GM21529 (cell line): ENCODE results near the gene FAM171A1.
"Not testable (repeated sequence)": the region's sequence is repeated elsewhere in the genome, so short reads cannot be mapped to it uniquely, and the experiment has no call there.

Source experiments
- ATAC-seq: cut with Tn5 transposase; IDR thresholded peaks from one replicate; pipeline ENCODE4 v1.9.1; 2021; ENCODE audit not compliant: unreplicated experiment

FAM171A1 gene

DNA sequence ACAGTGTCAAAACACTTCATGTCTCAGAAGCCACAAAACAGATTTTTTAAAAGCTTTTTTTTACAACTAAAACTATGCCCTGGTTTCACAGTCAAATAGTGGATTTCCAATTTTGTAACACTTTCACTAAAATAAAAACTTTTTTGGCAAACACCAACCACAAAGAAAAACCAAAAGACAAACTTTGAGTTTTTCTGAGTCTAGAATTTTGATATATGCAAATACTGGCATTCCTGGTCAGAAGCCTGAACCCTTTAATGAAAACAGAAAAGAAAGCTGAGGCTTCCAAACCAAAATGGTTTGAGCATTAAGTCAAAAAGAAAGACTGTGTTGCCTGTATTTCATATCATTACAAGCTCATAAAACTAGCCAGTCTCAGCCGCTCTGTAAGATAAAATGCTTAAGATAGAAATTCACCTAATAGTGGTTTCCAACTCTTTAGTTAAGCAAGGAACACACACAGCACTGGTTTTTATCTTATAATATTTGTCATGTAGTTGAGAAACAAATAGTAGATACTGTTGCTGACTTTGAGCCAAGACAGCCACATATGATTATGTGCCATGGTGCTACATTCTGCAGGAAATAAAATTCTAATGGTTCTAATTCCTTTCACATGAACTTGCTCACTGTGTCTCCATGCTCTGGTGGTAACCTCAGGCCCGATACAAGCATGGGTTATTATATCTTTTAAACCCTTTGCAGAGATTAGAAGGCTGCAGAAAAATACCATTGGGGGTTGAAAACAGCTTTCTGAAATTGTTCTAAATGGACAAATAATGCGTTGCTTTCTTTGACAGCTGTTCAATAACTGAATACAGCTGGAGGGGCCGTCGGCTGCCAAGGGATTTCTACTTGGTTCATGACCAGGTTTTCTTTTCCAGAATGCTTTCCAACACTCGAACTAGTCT lies 49.4 kb downstream of the FAM171A1 start:
- no peak for ATAC-seq

DNA sequence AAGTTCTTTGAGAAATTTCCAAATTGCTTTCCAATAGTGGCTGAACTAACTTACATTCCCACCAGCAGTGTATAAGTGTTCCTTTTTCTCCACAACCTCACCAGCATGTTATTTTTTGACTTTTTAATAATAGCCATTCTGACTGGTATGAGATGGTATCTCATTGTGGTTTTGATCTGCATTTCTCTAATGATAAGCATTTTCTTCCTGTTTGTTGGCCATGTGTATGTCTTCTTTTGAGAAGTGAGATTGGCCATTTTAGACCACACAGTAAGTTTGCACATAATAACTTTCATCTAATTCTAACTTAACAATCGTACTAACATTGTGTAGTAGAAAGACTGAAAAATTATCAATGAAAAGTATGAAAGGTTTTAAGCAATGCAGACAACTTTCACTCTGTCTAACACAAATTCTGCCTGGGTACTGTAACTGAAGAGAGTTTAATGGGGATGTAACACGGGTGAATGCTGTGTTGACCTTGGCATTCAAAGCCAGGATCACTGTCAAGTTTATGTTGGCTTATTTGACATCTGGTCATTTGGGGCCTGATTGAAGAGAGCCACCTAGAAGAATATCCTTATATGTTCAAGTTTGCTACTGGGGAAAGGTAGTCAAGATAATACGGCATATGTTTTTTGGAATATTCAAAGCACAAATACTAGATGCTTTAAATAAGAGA lies 50.4 kb downstream of the FAM171A1 start:
- ATAC-seq = no peak

DNA sequence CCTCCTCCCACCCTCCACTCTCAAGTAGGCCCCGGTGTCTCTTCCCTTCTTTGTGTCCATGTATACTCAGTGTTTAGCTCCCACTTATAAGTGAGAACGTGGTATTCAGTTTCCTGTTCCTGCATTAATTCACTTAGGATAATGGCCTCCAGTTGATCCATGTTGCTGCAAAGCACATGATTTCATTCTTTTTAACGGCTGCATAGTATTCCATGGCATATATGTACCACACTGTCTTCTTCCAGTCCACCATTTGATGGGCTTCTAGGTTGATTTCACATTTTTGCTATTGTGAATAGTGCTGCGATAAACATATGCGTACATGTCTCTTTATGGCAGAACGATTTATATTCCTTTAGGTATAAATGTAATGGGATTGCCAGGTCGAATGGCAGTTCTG lies 51.0 kb downstream of the FAM171A1 start:
- no peak for ATAC-seq

DNA sequence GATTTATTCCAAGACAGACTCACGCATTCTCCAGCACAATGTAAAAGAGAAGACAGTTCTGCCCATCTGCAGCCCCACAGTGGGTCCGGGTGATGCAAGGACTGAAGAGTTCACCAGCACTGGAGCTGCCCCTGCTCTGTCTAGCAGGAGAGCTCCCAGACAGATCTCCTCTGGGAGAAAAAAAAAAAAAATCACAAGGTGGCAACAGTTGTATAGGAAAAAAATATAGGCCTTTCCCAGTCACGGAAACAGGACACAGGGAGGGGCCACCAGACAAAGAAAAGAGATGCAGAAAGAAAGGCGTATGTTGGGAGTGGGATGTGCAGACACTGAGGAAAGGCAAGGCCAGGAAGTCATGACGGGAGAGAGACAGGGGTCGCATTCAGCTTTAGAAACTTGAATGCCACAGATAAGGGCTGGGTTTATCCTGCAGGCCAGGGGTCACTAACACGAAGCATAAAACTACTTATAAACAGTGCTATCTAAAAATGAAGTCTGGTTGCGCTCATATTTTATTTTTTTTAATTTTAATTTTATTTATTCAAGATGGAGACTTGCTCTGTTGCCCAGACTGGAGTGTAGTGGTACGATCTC lies 54.1 kb downstream of the FAM171A1 start:
- ATAC-seq = no peak

DNA sequence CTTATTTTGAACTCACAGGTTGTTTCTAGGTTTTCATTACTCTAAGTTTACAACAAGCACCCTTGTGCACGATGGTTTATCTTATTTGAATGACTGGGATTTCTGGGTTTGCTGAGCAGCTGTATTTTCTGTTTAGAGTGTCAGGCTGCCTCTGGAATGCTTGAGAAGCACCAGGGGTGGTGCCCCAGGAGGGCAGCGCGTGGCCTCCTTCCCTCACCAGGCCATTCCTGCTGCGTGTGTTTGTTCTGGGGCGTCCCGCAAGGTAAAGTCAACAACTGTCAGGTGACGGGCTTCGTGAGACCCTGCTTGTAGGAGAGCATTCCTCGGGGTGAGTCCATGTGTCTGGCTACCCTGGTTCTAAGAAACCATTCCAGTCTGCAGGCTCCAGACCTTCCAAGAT lies 54.9 kb downstream of the FAM171A1 start:
- no peak for ATAC-seq

DNA sequence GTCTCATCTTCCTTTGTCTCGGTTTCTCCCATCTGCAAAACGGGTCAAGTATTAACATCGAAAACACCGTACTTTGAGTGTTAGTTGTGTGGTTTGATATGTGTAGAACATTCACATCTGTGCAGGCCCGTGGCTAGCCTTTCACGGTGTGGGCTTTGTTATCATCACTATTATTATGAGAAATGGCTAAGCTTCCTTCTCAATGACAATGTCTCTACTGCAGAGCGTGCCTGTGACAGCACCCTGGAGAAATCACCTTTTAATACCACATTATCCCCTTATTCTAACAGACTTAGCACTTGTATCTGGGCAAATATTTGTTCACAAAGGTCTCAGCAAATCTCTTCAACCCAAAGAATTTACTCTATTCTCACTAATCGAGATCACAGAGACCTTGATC lies 55.8 kb downstream of the FAM171A1 start:
- no peak for ATAC-seq

DNA sequence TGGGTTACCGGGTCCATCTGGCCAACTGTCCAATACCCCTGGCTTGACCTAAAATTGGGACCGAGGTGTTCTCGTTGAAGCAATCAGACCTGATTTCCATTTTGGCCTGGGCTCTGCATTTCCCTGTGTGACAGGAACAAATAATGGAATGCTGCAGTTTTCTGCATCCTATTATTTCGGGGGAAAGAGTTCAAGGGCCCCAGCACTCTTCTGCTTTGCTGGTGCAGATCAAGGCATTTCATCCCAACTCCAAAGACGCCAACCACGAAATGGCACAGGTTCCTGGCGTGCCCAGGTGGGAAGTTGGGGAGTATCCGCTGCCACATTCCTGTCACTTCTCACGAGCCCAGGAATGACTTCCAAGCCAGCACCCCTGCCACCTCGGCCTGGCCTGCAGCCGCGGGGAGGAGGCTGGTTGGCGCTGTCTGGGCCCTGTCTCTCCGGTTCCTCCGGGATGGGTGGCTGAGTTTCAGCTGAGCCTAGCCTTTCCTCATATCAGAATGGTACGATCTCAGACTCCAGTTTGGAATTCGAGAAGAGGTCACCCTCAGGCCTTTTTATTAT lies 56.5 kb downstream of the FAM171A1 start:
- no peak for ATAC-seq

DNA sequence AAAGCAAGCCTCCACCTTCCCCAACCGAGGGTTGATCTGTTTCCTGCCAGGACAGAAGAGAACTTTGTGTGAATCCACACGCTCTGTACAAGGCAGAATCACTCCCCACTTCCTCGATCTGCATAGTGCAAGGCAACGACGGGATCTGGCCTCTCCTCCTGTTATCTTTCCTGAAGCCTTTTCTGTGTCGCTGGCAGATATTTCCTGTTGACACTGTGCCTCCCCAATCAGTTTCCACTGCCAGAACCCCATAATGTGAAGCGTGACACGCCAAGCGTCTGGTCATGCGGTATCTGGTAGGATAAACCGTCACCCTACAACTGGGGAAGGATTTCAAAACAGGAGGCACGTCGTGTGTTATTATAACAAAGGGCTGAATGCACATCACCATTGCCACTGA lies 57.2 kb downstream of the FAM171A1 start:
- no peak for ATAC-seq

DNA sequence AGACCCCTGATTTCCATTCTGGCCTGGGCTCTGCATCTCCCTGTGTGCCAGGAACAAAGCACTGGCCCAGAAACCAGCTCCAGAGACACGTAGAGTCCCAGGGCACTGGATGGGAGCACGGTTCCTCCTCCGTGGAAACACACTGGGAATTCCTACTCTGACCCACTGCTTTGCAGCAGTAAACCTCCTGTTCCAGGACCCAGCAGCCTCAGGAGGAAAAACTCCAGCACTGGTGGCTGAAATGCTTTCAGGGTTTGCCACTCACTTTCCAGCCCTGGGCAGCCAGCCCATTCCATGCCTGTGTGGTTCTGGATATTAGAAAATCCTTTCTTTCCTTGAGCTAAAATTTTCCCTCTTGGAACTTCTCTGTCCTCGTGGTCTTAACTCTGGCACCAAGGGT lies 58.0 kb downstream of the FAM171A1 start:
- no peak for ATAC-seq

DNA sequence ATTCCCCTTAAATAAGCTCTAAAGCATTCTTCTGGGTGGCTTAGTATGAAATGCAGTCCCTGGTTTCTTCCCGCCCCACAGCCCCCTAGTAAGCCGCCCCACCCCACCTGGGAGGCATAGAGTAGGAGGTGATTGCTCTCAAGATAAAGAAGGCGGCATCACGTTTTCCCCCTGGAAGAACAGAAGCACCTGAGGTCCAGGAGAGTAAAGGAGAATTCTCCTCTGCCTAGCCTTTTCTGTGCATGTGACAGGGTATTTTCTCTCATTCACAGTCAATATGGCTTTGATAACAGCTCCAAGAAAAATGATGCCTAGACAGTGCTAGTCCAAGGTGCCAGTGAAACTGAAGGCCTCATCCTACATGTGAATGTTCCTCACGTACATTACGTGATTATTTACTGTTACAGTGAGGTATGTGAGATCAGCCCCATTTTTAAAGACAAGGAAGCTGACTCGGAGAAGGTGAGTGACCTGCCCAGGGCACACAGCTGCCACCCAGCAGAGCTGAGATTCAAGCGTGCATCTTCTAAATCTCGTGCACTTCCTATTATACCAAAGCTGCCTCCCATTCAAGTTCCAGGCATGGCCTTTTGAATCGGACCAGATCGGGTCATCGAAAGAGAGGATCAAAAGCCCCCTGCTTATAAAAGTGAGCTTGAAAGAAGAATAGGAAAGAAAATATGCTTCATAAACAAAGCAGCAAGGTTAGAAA lies 59.4 kb downstream of the FAM171A1 start:
- ATAC-seq = no peak

DNA sequence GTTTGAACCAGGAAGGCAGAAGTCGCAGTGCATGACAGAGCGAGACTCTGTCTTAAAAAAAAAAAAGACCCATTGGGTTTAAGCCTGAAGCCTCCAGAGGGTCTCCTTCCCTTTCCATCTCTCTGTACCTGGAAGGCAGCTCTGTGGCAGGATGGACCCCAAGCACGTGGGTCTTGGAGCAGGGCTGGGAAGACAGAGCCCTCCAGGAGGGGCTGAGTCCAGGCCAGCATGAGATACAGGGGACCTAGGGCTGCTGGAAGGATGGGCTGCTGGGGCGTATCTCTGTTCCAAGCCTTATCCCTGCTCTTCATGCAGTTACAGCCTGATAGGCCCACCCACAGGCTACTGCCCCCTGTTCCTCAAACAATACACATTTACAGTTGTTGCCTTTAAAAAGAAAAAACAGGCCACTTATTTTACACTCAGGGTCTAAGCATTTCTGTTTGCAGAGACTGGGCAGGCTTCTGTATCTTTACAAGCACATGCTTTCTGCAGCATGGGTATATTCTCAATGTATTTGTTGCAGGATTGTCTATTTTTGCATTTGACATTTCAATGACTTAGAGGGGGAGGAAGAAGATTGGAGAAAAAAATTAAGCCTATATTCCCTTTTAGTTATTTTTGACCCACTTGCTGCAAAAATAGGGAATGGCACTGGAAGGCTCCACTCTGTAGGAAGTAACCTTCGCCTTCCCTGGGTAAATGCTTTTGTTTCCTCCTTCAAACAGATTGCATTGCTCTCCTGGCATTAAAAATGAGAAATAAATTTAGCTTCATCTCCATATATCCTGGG lies 60.1 kb downstream of the FAM171A1 start:
- no peak for ATAC-seq

DNA sequence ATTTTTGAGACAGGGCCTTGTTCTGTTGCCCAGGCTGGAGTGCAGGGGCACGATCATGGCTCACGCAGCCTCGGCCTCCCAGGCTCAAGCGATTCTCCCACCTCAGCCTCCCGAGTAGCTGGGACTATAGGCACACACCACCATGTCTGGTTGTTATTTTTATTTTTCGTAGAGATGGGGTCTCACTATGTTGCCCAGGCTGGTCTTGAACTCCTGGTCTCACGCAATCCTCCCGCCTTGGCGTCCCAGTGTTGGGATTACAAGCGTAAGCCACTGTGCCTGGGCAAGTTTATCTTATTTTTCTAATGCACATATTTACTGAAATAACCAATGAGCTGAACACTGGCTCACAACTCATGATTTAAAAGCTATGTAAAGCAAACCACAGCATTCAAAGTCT lies 61.9 kb downstream of the FAM171A1 start:
- ATAC-seq = no peak

DNA sequence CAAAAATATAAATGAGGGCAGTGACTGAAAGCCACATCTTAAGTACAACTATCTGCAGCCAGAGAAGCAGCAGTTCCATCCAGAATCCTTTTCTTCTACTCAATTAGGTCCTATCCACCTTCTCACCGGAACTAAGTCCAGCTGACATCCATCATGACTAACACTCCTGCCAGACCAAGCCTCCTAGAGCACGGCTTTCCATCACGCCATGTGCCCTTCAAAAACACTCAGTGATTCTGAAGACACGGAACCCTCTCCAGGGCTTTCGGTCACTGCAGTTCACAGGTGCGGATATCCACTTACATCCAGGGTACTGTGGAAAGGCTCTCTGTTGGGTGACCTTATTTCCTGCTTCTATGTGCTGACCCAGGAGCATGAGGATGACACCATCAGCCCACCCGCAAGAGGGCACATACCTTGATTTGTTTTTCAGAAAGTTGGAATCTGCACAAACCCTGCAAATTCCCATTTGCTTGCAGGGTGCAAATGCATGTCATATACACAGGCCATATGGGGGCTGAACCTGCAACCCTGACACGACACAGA lies 64.3 kb downstream of the FAM171A1 start:
- ATAC-seq = no peak

DNA sequence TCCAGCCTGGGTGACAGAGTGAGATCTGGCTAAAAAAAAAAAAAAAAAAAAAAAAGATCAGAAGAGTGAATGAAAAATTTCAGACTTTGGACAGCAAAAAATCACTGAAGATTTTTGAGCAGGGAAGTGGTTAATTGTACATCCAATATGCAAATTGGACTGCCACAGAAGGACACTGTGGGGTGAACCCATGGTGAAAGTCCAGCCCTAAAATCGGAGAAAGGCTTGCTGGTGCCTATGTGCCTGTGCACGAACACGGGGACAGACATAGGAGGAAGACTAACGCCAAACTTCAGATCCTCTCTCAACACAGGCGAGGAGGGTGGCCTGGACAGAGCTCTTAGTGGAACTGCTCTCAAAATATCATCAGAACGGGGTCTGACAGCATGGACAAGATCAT lies 65.5 kb downstream of the FAM171A1 start:
- no peak for ATAC-seq

DNA sequence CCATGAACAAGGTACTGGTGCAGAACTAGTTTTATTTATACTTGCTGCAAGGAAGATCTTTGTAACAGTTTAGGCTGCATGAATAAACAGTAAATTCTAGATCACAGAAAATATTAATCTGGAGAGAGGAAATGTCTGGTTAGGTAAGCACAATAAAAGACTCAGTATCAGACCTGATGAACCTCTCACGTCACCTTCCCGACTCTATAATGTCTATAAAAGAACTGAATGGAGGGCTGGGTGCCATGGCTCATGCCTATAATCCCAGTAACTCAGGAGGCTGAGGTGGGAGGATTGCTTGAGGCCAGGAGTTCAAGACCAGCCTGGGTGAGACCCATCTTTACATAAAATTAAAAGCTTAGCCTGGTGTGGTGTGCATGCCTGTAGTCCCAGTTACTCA lies 65.9 kb downstream of the FAM171A1 start:
- no peak for ATAC-seq

DNA sequence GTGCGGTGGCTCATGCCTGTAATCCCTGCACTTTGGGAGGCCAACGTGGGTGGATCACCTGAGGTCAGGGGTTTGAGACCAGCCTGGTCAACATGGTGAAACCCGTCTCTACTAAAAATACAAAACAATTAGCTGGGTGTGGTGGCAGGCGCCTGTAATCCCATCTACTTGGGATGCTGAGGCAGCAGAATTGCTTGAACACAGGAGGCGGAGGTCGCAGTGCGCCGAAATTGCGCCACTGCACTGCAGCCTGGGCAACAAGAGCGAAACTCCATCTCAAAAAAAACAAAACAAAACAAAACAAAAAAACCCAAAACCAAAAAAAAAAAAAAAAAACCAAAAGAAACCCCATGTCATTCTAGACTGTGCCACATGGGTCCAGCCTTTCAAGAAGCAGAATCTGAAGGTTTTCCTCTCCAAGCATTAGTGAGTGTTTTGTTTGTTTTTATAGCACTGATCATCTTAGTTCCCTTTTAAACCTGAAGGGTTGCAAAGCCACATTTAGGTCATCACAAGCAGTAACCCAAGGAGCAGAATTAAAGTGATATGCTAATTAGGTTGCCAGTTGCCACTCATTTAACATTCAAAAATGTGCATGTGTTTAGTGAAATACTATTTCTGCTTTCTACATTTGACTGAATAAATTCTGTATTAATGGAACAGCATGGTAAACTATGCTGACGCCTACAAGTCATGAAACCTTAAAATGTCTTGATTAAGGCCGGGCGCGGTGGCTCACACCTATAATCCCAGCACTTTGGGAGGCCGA lies 68.7 kb downstream of the FAM171A1 start:
- ATAC-seq = not testable (repeated sequence)

DNA sequence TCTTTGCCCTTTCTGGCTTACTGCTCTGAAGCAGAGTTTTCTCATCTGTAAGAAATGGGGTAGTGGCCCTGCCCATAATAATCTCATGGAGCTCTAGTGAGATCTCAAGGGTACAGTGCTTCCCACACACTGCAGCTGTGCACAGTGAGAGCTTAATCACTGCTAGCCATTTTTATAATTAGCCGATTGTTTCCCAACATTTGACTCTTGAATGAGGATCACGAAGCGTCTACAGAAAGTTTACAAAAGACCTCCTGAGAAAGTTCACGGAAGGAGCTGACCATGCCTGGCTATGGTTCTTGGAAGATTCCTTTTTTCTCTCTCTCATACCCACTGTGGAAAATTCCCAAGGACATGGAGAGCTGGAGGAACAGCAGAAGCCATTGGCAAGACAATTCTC lies 70.4 kb downstream of the FAM171A1 start:
- no peak for ATAC-seq

DNA sequence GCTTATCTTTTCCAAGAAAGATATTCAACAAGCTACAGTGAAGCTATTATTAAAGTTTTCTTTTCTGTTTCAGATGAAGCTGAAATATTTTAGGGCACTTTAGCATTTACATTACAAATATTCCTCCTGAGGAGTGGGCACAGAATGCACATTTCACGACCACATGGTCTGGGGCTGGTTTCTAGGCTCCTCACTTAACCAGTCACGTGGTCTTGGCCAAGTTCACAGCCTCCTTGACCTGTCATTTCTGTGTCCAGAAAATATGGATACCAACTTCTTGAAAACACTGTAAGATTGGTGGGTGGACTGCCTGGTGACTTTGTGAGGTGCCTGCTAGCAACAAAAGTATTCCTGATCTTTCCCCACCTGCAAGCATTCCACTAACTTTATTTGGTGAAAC lies 70.9 kb downstream of the FAM171A1 start:
- no peak for ATAC-seq

DNA sequence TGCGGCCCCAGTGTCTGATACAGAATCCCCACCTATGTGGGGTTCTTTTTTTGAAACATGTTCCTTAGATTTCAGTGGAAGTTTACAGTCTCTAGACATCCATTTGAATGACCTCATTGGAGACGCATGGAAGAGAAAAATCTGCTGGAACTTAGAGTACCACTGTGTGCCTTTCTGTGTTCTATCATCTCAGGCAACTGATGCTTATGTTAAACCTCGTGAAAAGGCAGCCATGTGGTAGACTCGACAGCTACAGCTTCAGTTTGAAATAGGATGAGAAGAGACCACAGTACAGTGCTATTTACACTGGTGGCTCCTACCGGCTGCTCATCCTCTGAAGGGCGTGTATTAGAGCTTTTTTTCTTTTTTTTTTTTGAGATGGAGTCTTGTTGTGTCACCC lies 74.4 kb downstream of the FAM171A1 start:
- no peak for ATAC-seq
